ENCODE measurements around the gene FBXO2. TPM values are rescaled to one million over a fixed set of nuclear protein-coding genes. Genes with fewer than 3 reads are reported as not detected.

Gene FBXO2
- total RNA-seq, 1 donor from 2014 or later: 3.1 TPM

DNA sequence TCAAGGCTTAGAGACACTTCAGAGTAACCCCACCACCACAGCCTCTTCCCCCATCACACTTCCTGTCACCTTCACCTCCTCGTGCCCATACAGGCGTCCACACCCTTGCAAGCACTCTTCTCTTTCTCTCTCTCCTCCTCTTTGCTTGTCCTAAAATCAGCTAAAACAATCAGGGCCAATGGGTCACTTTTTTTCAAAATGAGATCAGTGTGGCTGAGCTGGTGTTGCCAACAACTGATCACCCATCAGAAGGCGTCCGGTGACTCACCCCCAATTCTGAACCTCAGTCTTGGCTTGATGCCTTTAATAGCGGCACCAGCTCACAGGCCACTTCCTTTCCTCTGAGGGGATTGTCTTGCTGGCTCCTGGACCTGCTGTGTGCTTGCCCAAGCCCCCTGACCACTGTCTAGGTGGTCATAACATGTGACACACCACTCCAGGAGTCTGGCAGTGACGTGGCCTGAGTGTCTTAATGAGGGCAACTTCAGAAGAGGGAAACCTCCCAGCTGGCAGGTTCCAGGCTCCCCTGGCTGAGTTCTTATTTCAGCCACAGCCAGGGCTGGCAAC lies 38.9 kb upstream of the FBXO2 start:
- peaks cover 15% of the 10 kb centered on the region for H3K4me1 Mint-ChIP-seq
- no peak for TF ChIP-seq CTCF (IDR thresholded peaks at IDR 0.05; ENCODE audit: unreplicated experiment)
- H3K4me3 Mint-ChIP-seq: peak overlapping the region; percentile 48
- no peaks in the 10 kb centered on the region for H3K9me3 Mint-ChIP-seq
- no peak for DNase-seq (ENCODE audit: low spot score in 2 of 2, unreplicated experiment in 2 of 2)
- H3K36me3 Mint-ChIP-seq: no peaks in the 10 kb centered on the region
- H3K27me3 Mint-ChIP-seq (ENCODE audit: low read depth): peaks cover 40% of the 10 kb centered on the region
- H3K27ac Mint-ChIP-seq: no peak overlapping the region

GRCh38 chr1:11691928-11692711 lies 37.9 kb upstream of the FBXO2 start:
- Mint-ChIP-seq H3K4me1 (peaks cover 15% of the 10 kb centered on the region), H3K27me3 (ENCODE audit: low read depth) (peaks cover 40% of the 10 kb centered on the region), H3K36me3 (no peaks in the 10 kb centered on the region), H3K27ac (no peak overlapping the region), H3K4me3 (peak overlapping the region; percentile 71), H3K9me3 (no peaks in the 10 kb centered on the region)
- no peak for DNase-seq (ENCODE audit: low spot score in 2 of 2, unreplicated experiment in 2 of 2)
- TF ChIP-seq CTCF (IDR thresholded peaks at IDR 0.05; ENCODE audit: unreplicated experiment): no peak

DNA sequence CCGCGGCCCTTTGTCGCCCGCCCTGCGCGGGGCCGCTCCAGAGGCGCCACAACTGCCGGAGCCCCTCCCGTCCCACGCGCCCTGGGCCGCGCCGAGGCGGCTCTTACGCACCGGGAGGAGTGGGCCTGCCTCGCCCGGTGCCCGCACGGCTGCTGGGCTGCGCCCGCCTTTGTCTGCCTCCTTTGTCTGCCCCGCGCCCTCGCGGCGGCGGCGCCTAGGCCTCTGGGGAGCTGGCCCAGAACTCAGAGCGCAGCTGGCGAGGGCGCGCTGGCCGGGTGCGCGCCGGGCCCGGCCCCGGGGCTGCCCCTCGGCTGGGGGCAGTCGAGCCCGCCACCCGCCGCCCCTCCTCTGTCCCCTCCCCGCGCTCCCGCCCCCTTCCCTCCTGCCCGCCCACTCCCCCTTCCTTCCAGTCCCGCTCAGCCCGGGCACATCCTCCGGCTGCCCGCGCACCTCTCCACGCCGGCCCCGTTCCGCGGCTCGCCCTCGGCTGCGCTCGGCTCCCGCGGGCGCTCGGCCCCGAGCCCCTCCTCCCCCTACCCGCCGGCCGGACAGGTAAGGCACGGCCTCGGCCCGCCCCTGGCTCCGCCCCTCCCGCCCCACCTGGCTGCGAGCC lies 37.2 kb upstream of the FBXO2 start, which contains the start of gene DRAXIN:
DRAXIN (plus strand) TSS at position 409 of the 613 bp plus-strand sequence. CDS start 14,549 bp downstream, outside the sequence.
- no peak for TF ChIP-seq CTCF (IDR thresholded peaks at IDR 0.05; ENCODE audit: unreplicated experiment)
- peak within 1 kb of the TSS; percentile 39 for H3K27ac Mint-ChIP-seq
- DNase-seq (ENCODE audit: low spot score in 2 of 2, unreplicated experiment in 2 of 2): peak in 1 of 2 experiments; percentile 61
- H3K27me3 Mint-ChIP-seq (ENCODE audit: low read depth): peaks cover 40% of the 10 kb centered on the region
- peaks cover 15% of the 10 kb centered on the region for H3K4me1 Mint-ChIP-seq
- H3K36me3 Mint-ChIP-seq: no peaks in the 10 kb centered on the region
- H3K9me3 Mint-ChIP-seq: no peaks in the 10 kb centered on the region
- H3K4me3 Mint-ChIP-seq: peak within 1 kb of the TSS; percentile 87

- Mint-ChIP-seq H3K9me3 (no peaks in the 10 kb centered on the region), H3K36me3 (no peaks in the 10 kb centered on the region), H3K27ac (peak overlapping the region; percentile 39), H3K27me3 (ENCODE audit: low read depth) (peaks cover 40% of the 10 kb centered on the region), H3K4me3 (peak overlapping the region; percentile 87), H3K4me1 (peaks cover 15% of the 10 kb centered on the region)
- TF ChIP-seq CTCF (IDR thresholded peaks at IDR 0.05; ENCODE audit: unreplicated experiment): no peak
- no peak for DNase-seq (ENCODE audit: low spot score in 2 of 2, unreplicated experiment in 2 of 2)
Observed at GRCh38 chr1:11690397-11691301, 36.4 kb upstream of the FBXO2 start.

GRCh38 chr1:11688506-11688905 lies 34.3 kb upstream of the FBXO2 start:
- peaks cover 31% of the 10 kb centered on the region for H3K27me3 Mint-ChIP-seq (ENCODE audit: low read depth)
- H3K9me3 Mint-ChIP-seq: no peaks in the 10 kb centered on the region
- no peaks in the 10 kb centered on the region for H3K36me3 Mint-ChIP-seq
- TF ChIP-seq CTCF (IDR thresholded peaks at IDR 0.05; ENCODE audit: unreplicated experiment): no peak
- H3K4me3 Mint-ChIP-seq: no peak overlapping the region
- H3K27ac Mint-ChIP-seq: no peak overlapping the region
- no peak for DNase-seq (ENCODE audit: low spot score in 2 of 2, unreplicated experiment in 2 of 2)
- H3K4me1 Mint-ChIP-seq: peaks cover 23% of the 10 kb centered on the region

All from mesothelial cell of epicardium (in vitro differentiated cells).